Esophagus squamous epithelium (tissue), 5 donors: Measurements from ENCODE around the gene SLC7A5. TPM values are rescaled to one million over a fixed set of nuclear protein-coding genes. Genes with fewer than 3 reads are reported as not detected.

ENCODE experiments used
- DNase-seq: peaks from one replicate; lab custom pipeline; 2025; lab: John Stamatoyannopoulos, UW
- H3K27ac ChIP-seq, 4 donors: fragments of 200-600 bp; sonication (generic); one replicate each; pipeline ENCODE4 v1.5.1; 2016 to 2019; ENCODE audit warnings: mild to moderate bottlenecking in 1 of 4
- H3K27me3 ChIP-seq, 4 donors: fragments of 200-600 bp; sonication (generic); 1 replicate in 3 of 4; 2 replicates in 1 of 4; pipeline versions ENCODE4 v1.5.1 to v1.6.0; 2017 to 2021; ENCODE audit warnings: antibody characterized with exemption in 1 of 4
- H3K36me3 ChIP-seq, 3 donors: fragments of 200-600 bp; sonication (generic); one replicate each; pipeline ENCODE4 v1.5.1; 2016 to 2019
- H3K4me1 ChIP-seq, 3 donors: fragments of 200-600 bp; sonication (generic); one replicate each; pipeline ENCODE4 v1.5.1; 2017 to 2019
- H3K4me3 ChIP-seq, 4 donors: fragments of 200-600 bp; sonication (generic); 1 replicate in 3 of 4; 2 replicates in 1 of 4; pipeline ENCODE4 v1.5.1; 2016 to 2019; ENCODE audit warnings: mild to moderate bottlenecking in 2 of 4, moderate library complexity in 1 of 4
- H3K9me3 ChIP-seq, 3 donors: fragments of 200-600 bp; sonication (generic); one replicate each; pipeline ENCODE4 v1.5.1; 2016 to 2019
- POLR2A ChIP-seq, 4 donors: fragments of 450-650 bp; IDR thresholded peaks; one replicate each; pipeline ENCODE4 v1.6.1; 2017; ENCODE audit warnings: antibody characterized with exemption in 4 of 4, mild to moderate bottlenecking in 4 of 4, moderate library complexity in 3 of 4
- WGBS, 2 donors: methylation state at CpG; one replicate each; pipeline ENCODE4 v1.1.5; 2018; 5-methylcytosine and 5-hydroxymethylcytosine counted together
- intact Hi-C: fragments of 100-400 bp; cut with DNase I; formaldehyde crosslinking; loops from one replicate; pipeline ENCODE4 v1.15.0; 2022
- total RNA-seq, 4 donors: library from RNA; depleted of rRNA; stranded (reverse); fragments of >200 nt; gene quantifications; one replicate each; pipeline ENCODE4 v1.1.0, GENCODE V29; 2016
- TF ChIP-seq, protein P1 (sequence below), 6 experiments: fragments of 450-650 bp in 4 of 6; fragments of 200-600 bp in 2 of 6; sonication (generic) in 2 of 6; IDR thresholded peaks; one replicate each; pipeline ENCODE4 v1.5.1; 2016 to 2019; ENCODE audit warnings: antibody characterized with exemption in 6 of 6, mild to moderate bottlenecking in 4 of 6, moderate library complexity in 4 of 6
- donor health status: DM: yes; HTN: yes; CAD: no.

The SLC7A5 gene
- total RNA-seq, 4 donors from 2014 or later, result 75.3 to 179 (median 145) TPM

GRCh38 chr16:87836844-87837581, 32.3 kb downstream of the SLC7A5 start:
- 32 to 47% methylated on average over 7 to 12 of the region's 17 CpGs for WGBS, 2 donors
- peak overlapping the region in 3 of 4 donors; percentile 19 to 47 (median 31) for H3K4me3 ChIP-seq
- TF ChIP-seq, protein P1, sequence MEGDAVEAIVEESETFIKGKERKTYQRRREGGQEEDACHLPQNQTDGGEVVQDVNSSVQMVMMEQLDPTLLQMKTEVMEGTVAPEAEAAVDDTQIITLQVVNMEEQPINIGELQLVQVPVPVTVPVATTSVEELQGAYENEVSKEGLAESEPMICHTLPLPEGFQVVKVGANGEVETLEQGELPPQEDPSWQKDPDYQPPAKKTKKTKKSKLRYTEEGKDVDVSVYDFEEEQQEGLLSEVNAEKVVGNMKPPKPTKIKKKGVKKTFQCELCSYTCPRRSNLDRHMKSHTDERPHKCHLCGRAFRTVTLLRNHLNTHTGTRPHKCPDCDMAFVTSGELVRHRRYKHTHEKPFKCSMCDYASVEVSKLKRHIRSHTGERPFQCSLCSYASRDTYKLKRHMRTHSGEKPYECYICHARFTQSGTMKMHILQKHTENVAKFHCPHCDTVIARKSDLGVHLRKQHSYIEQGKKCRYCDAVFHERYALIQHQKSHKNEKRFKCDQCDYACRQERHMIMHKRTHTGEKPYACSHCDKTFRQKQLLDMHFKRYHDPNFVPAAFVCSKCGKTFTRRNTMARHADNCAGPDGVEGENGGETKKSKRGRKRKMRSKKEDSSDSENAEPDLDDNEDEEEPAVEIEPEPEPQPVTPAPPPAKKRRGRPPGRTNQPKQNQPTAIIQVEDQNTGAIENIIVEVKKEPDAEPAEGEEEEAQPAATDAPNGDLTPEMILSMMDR (IDR thresholded peaks at IDR 0.05), result no peak
- no peak for TF ChIP-seq POLR2A (IDR thresholded peaks at IDR 0.05)
- H3K9me3 ChIP-seq, result no peaks in the 10 kb centered on the region
- intact Hi-C loops, result no loop called here
- peaks cover 5 to 89% (median 6%) of the 10 kb centered on the region in 3 donors for H3K36me3 ChIP-seq
- peaks cover 32 to 100% (median 52%) of the 10 kb centered on the region in 3 donors for H3K4me1 ChIP-seq
- peaks cover 0 to 15% (median 0%) of the 10 kb centered on the region in 4 donors for H3K27me3 ChIP-seq
- no peak for DNase-seq
- H3K27ac ChIP-seq, result peak overlapping the region; percentile 72 to 85 (median 83)

GRCh38 chr16:87836346-87836843, 32.9 kb downstream of the SLC7A5 start:
- H3K4me1 ChIP-seq, result peaks cover 32 to 100% (median 47%) of the 10 kb centered on the region in 3 donors
- H3K9me3 ChIP-seq, result no peaks in the 10 kb centered on the region
- 56 to 60% methylated on average over 9 to 11 of the region's 17 CpGs for WGBS, 2 donors
- DNase-seq, result no peak
- peaks cover 0 to 18% (median 0%) of the 10 kb centered on the region in 4 donors for H3K27me3 ChIP-seq
- H3K4me3 ChIP-seq, result peak overlapping the region in 3 of 4 donors; percentile 19 to 47 (median 31)
- intact Hi-C loops, result no loop called here
- peak overlapping the region; percentile 72 to 85 (median 83) for H3K27ac ChIP-seq
- TF ChIP-seq, protein P1 (IDR thresholded peaks at IDR 0.05), result no peak
- no peak for TF ChIP-seq POLR2A (IDR thresholded peaks at IDR 0.05)
- peaks cover 5 to 87% (median 6%) of the 10 kb centered on the region in 3 donors for H3K36me3 ChIP-seq

DNA sequence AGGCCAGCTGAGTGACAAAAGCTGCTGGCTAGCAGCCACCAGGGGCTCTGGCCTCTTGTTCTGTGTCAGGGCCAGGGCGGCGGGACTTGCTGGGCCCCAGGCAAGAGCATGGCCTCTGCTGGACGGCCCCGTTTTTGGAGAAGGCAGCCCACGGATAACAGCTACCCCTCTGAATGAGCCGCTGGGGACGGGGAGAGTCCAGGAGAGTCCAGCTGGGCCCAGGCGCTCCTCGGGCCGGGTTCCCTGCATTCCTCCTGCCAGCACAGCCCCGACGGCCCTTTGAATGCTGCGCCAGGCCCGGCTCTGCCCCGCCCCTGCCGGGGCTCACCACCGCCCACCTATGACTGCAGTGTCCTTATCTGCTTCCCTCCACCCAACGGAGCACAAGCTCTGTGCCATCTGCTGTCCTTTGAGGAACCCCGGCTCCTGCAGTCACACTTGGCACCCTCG, 33.4 kb downstream of the SLC7A5 start:
- Histone ChIP-seq H3K9me3 (no peaks in the 10 kb centered on the region), H3K36me3 (peaks cover 5 to 88% (median 6%) of the 10 kb centered on the region in 3 donors), H3K4me3 (peak overlapping the region in 3 of 4 donors; percentile 19 to 47 (median 31)), H3K27ac (peak overlapping the region; percentile 72 to 85 (median 83)), H3K4me1 (peaks cover 32 to 100% (median 42%) of the 10 kb centered on the region in 3 donors), H3K27me3 (peaks cover 0 to 22% (median 0%) of the 10 kb centered on the region in 4 donors)
- intact Hi-C loops, result no loop called here
- TF ChIP-seq POLR2A (IDR thresholded peaks at IDR 0.05), result no peak
- TF ChIP-seq, protein P1 (IDR thresholded peaks at IDR 0.05), result no peak
- 20% methylated on average over 2 of the region's 20 CpGs; no CpG with 5 or more reads in 1 of the 2 donors for WGBS, 2 donors
- no peak for DNase-seq

DNA sequence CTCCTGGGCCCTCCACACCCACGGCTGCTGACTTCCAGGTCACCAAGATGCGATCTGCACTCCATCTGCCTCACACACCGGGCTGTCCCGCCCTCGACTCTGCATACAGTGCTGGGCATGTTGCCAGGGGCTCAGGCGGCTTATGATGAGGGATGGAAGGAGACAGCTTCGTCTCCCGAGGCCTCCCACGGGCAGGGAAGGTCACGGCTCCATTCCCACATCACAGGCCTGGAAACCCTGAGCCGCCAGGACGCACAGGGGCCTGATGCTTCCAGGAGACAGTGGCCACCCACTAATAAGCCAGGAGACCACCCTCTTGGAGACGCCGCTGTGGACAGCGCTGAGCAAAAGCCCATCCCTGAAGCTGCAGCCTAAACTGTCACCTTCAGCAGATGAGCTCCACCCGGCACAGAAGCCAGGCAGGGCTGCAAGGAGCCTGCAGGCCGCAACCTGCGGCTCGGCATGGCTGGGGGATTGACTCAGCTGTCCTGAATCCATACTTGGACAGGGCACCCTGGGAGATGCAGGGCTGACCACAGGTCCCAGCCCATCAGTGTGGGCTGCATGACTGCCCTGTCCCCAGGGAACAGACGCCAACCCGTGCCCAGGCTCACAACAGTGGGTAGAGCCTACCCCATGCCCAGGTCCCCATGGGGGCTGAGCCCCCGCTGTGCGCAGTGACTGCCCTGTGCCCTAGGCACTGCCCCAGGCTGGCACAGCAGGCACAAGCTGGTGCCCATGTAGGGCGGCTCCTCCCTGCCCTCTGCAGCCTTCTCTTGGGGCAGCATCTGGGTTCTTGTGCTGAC, 34.4 kb downstream of the SLC7A5 start:
- WGBS, 2 donors, result 33 to 63% methylated on average over 1 to 3 of the region's 24 CpGs
- no peak for TF ChIP-seq POLR2A (IDR thresholded peaks at IDR 0.05)
- TF ChIP-seq, protein P1 (IDR thresholded peaks at IDR 0.05), result no peak
- peaks cover 5 to 86% (median 6%) of the 10 kb centered on the region in 3 donors for H3K36me3 ChIP-seq
- peaks cover 29 to 99% (median 45%) of the 10 kb centered on the region in 3 donors for H3K4me1 ChIP-seq
- no peaks in the 10 kb centered on the region for H3K9me3 ChIP-seq
- peak overlapping the region in 2 of 4 donors; percentile 31 to 47 for H3K4me3 ChIP-seq
- peak overlapping the region; percentile 72 to 85 (median 82) for H3K27ac ChIP-seq
- H3K27me3 ChIP-seq, result peaks cover 0 to 29% (median 0%) of the 10 kb centered on the region in 4 donors
- DNase-seq, result no peak
- intact Hi-C loops, result no loop called here
